HL-60/S4 treated with retinoic acid at 250 ng/mL for 4 days and 3 days (cell line): Measurements from ENCODE around the gene PDE1C.

ENCODE experiments used
- in situ Hi-C: fragments of 300-500 bp; cut with MboI; formaldehyde crosslinking; loops from 2 replicates; pipeline ENCODE4 v1.7.0; 2022; ENCODE audit warnings: low sequenced_read_pairs

Gene PDE1C

DNA sequence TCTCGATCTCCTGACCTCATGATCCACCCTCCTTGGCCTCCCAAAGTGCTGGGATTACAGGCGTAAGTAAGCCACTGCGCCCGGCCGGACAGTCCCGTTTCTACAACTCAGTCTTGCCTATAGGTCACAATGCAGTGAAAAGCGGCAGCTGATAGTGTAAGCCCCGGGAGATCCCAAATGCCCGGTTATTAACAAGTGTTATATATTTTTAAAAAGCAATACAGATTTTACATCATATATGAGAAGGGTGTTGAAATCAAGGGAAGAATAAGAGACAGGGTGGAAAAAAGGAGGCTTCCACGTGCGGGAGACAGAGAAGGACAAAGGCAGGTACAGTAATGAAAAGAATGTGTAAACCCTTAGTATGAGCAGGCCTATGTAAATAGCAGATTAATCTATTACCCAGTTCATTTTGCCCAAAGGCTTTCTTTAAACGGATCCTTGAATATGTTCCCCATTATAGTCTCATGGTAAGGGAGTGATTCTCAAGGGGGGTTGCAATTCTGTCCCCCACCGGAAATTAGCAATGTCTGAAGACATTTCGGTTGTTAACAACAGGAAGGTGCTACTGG is 170.8 kb downstream of the PDE1C start:
- in situ Hi-C loops, result no loop called here

DNA sequence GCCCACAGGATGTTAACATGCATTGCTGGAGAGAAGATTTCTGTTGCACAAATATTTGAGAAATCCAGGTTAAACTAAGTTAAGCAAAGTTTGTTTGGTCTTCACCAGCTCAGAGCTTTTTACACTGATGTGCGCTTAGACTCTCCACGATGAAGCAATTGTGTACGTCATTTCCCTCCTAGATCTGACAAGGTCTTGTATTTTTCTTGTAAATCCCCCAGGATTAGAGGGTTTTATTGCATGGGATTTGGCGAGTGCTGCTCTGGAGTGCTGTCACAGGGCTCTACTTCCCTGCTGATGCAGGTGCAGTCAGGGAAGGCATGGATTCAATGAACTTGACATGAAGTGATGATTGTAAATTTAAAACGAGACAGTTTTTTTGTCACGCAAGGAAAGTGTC is 173.3 kb downstream of the PDE1C start:
- in situ Hi-C loops, result no loop called here

DNA sequence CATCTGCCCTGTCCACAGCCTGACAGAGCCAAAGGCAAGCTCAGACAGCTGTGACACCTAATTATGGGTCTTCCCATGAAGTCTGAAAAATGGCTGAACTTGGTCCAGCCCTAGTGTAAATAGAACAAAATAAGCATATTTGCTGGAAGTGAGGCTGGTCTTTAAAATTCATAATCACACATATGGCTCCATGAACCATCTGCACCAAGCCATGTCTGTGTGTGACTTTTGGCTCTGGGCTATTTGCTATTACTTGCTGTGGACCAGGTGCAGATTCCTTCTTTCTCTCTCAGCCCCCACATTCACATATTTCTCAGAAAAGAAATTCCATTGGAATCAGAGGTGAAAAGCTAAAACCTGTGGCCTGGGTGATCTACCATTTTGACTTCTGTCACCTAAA is 175.9 kb downstream of the PDE1C start:
- in situ Hi-C loops, result no loop called here

DNA sequence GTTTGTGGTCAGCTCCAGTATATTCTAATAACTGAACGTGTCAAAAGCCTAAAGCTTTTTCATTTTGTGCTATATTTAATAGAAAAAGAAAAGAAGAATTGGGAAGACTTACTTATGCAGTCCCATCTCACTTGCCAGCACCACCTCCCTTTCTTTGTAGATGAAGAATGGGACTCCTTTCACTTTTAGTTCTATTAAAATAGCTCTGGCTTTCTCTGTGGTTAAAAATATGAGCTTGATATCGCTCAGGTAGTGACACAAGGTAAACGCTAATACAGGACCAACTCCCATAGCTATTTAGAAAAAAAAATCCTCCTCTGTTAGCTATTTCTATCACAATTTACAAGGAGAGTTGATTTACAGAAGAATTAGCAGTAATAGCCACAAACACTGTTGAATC is 176.8 kb downstream of the PDE1C start:
- in situ Hi-C loops, result no loop called here

DNA sequence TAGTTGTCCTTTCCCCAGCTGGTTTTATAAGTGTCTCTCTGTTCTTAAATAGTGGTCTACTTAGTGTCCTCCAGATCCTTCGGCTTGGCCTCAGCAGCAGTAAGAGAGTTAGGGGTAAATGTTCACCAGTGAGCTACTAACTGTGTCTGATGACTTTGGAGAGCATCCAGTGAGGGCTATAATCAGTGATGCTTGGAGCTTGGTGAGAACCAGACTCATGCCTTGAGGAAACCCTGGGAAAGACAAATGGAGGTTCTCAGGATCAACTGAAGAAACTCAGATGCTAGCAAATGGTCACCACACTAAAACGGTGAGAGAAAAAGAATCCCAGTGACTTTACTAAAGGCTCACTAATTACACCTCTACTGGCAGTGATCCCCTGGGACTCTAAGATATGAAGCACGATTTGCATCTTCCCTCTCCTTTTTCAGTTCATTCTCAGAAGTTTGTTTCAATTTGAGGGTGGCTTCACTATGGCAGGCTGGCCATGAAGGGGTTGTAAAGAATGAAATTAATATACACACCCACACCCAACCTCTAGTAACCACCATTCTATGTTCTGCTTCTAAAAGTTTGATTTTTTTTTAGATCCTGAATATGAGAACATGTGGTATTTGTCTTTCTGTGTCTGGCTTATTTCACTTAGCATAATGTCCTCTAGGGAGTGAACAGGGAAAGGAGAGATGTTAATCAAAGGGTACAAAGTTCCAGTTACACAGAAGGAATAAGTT is 177.9 kb downstream of the PDE1C start:
- in situ Hi-C loops, result no loop called here

DNA sequence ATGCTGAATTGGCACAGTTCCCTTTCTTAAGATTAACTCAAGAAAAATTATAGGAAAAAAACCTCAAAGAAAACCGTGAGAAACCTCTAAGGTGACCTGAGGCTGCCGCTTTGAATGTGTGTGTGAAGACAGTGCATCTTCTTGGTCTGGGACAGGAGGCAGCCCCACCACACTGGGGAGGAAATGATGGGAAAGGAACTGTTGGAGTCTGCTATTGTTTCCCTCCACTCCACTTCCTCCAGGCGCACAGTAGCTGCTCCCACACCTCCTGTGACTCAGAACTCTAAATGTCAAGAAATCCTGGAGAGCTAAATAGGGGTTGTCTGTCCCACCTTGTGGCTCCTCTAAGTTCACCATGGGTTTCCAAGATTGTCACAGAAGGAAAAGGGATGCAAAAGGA is 179.4 kb downstream of the PDE1C start:
- in situ Hi-C loops, result no loop called here

DNA sequence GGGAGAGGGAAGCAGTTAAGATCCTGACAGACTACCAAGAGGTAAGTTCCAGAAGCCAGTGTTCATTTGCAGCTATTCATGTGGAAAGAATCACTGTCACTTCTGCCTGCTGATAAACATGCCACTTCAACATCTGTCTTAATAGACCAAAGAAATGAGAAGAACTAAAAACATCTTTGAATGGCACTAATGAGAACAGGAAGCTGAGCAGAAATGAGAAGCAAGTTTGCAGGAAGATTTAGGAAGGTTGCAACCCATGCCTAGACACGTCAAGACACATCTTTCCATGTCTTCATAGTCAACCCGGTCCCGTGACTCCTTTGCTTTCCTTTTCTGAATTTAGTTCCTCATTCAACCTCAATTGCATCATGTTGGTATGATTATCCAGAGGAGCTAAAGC is 180.0 kb downstream of the PDE1C start:
- in situ Hi-C loops, result no loop called here

DNA sequence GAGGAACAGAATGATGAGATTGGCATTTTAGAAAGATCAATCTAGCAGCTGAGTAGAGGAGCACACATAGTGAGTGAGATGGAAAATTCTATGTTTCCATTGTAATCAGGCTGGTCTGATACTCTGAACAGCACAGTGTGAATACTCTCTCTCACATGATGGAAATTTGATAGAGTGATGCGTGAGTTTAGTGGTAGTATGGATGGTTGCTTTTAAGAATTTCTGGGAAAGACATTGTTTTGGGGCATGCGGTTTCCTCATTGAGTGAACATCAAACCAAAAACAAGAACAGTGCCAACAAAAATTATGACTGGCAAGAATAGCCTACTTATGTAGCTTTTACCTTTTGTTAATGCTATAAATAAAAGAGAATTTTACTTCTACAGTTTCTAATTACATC is 183.2 kb downstream of the PDE1C start:
- in situ Hi-C loops, result no loop called here

DNA sequence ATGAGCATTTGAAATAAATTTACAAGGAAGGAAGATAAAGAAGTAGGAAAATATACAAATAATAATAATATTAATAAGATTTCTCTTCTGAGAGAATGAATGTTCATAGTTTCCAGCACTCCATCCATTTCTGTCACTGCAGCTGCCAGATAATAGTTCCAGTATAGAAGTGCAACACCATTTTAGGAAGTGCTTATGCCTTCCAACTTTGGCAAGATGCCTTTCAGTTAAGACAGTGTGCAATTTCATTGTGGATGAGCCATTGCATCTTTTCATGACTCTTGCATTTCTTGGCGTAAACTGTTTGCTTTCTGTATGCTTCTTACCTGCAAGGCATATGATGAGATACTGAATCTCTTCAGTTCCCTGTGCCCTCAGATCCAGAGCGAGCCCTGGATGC is 185.0 kb downstream of the PDE1C start:
- in situ Hi-C loops, result no loop called here

DNA sequence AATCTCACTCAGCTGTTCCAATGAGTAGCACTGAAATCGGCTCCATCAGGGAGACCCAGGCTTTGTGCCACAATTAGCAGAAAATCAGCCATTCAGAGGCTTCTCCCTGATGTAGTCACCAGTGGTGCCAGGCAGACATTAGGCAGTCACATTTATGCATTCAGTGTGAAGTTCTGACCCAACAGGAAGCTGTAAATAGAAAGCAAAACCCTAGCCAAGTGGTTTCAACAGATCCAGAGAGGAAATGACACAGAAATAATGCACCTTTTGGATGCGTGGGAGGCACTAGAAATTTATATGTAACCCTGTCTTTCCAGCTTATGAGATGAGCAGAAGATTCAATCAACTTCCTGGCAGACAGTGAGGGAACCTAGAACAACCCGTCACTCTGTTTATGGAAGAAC is 186.4 kb downstream of the PDE1C start:
- in situ Hi-C loops, result no loop called here

DNA sequence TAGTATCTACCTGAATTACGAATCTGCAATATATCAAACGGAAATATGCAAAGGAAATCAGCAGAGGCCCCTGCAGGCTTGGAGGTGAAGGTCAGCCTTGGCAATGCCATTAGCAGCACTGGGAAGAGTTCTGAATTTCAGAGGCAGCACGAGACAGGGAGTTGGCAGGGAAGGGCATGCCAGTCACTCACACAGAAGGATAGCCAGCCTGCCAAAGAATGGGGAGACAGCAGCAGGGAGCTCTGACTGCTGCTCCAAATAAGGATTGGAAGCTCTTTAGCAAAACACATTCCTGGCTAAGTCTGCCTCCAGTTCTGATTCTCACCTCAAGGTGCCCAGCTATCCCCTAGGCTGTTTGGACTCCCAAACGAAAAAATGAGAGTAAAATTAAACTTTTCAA is 188.0 kb downstream of the PDE1C start:
- in situ Hi-C loops, result no loop called here

DNA sequence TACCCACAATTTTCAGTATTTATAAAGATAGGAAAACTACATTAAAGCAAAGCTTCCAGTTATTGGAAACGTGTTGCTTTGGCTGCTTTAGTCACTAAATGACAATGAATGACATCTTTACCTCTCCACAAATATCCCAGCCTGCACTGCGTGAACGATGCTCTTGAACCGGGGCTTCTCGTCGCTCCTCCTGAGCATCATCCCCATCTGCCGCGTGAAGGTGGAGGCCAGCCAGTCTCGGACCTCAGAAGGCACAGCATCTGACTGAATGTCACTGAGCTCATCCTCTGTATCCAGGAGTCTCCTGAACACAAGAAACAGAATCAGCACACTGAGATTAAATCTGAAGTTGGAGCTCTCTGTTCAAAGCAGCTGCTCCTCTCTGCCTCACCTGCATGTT is 191.3 kb downstream of the PDE1C start:
- in situ Hi-C loops, result no loop called here

DNA sequence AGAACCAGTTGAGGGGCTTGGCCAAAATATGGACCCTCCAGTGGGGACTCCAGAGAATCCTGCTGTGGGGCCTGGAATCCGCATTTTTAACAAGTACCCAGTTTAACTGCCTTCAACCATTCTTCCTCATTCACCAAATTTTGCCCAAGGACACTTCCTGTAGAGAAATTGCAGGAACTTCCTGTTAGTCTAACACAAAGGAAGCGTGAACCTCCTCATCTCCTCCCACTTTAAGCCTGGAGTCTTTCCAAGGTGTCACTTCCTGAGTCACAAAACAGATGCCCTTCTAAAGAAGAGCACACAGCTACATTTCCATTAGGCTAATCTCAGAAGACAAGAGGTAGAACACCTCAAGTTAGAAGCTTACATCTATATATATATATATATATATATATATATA is 194.8 kb downstream of the PDE1C start:
- in situ Hi-C loops, result no loop called here

DNA sequence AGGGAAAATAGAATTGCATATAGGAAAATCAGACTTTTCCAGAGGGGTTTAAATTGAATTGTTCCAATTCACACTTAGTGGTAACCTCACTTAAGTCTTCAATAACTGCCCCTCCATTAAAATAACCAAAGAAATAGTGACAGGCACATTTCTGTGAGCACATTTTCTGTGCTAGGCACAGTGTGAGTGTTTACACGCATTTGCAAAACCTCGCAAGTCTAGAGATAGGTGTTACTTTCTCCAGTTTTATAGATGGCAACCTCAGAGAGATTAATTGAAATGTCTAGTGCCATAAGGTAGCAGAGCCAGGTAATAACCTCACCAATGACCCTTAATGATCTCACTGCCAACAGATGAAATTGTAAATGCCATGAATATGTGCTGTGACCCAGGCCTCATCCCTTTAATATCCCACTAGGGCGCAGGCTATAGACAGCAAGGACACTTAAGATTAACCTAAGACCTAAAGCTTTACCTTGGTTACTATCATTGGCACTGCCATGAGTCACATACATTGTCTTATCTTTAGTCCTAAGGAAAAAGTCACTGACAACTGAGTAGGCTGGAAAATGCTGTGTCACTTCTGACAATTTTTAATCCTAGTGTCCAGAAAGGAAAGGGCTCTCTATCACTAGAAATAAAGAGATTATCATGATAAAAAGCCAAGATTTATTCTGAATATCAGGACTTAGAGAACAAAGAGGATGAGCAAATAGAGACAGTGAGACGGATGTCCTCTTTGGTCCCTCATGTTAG is 195.4 kb downstream of the PDE1C start:
- in situ Hi-C loops, result no loop called here

DNA sequence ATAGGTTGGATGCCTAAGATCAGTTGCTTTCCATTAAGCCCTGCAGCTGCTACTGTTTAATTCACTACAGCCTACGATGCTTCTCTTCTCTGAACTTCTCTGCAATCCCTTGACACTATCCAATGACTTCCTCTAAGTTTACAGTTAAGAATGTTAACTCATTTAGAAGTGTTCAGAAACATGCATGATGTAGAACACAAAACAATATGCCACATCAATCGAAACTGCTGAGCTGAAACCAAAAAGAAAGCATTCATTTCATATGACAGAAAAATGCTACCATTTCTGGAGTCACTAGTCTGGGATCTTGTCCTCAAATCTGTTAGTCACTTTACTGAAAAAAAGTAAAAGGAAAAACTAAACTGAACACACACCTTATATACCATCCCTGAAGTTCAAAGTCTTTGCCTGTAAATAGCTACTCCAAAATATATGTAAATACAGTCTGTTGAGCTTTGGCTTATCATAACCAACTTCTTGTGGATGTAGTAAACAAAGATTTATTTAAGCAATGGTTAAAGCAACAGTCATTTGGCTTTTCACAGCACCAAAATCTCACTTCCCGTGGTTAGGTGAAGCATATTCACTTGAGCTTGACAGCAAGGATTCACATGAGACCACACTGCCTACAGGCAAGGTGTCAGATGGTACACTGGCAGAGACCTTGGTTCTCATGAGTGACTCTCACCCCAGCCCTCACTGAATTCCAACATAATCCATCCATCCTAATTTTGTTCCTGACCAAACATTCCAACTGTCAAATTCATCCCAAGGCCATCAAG is 196.2 kb downstream of the PDE1C start:
- in situ Hi-C loops, result no loop called here

DNA sequence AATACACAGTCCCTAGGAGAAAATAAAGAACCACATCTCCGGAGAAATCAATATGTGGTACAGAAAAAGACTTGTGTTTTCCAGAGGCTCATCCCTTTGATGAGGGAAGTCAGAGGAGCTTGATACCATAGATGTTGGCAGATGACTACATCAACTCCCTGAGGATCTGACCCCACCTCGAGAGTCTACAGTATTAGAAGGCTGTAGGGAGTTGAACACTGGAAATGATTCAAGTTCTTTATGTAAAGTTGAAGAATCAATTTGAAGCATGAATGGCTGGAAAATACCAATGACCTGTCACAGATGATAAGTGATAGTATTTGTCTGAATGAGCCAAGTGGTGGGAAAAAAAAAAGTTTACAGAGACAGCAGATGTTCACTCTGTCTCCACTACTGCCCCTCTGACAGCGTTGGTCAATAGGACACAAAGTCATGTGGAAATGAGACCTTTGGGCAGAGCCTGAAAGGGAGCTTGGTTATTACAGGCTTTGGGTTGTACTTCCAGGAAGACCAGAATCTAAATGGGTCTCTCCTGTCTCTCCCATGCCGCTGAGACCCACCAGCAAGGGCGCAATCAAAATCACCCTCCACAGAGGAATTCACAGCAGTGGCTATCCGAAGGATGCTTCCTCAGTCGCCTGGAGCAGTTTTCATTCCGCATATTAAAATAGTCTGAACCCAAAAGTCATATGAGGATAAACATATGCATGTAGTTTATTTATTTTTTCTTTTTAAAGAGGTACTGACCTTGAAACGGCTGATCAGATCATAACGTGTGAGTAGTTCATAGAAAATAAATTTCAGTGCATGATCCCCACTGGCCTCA is 197.4 kb downstream of the PDE1C start:
- in situ Hi-C loops, result no loop called here

DNA sequence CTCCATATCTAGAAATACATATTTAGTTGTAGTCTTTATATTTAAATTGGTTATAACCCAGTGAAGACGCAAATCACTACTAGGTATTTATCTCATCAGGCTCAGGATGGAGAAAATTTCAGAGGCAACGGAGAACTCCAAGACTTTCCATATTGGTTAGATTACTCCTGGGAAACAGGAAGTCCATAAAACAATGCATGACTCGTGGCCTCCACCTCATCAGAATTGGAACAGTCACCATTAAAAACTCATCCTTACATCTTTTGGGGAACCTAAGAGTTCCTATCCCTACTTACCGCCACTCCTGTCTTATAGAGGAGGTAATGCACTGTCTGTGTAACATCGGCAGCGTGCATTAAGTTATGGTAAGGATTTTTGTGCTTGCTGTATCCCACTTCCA is 205.6 kb downstream of the PDE1C start:
- in situ Hi-C loops, result no loop called here

DNA sequence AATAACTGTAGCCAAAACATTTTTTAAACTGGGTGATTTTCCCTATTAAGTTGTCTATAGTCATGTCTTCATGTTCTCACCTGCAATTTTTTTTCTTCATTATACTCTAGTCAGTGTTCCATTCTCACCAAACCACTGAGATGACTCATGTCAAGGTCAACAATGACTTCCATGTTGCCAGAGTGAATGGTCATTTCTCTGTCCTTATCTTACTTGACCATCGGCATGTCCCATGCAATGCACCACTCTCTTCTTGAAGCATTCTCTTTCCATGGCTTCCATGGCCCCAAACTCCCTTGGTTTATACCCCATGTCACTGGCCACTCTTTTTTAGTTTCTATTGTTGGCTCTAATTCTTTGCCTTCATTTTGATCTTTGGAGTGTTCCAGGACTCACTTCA is 209.3 kb downstream of the PDE1C start:
- in situ Hi-C loops, result no loop called here

DNA sequence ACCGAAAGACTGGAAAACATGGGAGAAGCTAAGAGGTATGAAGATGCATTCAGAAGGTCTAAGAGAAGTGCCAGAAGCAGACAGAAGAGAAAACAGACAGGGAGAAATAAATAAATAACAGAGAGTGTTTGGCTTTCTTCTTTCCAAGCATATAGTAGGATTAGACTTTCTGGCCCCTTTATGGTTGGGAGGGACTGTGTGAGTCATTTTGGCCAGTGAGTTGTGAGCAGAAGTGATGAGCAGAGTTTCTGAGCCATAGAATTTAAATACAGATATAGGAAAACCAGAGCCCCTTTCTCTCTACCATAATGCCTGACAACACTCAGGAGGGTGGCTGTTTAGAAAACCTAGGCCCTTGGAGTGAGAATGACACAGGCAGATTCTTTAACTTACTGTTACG is 212.2 kb downstream of the PDE1C start:
- in situ Hi-C loops, result no loop called here

DNA sequence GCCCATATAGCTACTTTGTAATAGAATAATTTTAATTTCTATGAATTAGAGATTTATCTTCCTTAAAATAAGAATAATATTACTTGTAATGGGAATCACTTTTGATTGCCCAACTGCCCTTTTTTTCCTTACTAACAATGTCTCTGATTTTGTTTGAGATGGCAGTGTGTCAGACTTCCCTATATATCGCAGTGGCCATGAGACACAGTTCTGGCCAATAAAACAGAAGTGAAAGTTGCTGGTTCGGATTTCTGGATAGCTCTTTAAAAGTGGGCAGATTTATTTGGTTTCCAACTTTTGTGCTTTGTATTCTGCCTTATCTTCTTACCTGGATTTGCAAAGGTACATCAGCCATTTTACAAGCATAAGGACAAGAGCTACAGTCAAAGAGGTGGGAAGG is 213.0 kb downstream of the PDE1C start:
- in situ Hi-C loops, result no loop called here

DNA sequence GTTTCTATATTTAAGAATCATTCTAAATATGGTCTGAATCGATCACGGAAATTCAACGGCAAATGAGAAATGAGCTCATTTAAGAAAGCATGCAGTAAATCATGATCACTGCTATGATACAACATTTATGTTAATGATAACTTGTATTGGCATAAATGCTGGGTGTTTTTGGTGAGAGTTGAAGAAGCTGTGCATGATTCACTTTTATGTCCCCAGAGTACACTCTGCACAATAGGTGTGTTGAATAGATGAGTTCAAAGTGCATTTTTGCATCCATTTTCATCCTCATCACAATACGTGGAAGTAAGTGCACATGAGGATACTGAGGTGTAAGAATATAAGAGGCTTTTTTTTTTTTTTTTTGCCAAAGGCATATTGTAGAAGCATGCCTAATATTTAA is 213.9 kb downstream of the PDE1C start:
- in situ Hi-C loops, result no loop called here
